Esophagus squamous epithelium (tissue), 4 donors: Measurements from ENCODE around the gene ATP6V0A4.

ENCODE experiments used
- POLR2A ChIP-seq, 4 donors: fragments of 450-650 bp; IDR thresholded peaks; one replicate each; pipeline ENCODE4 v1.6.1; 2017; ENCODE audit warnings: antibody characterized with exemption in 4 of 4, mild to moderate bottlenecking in 4 of 4, moderate library complexity in 3 of 4
- TF ChIP-seq, protein P1 (sequence below), 6 experiments: fragments of 450-650 bp in 4 of 6; fragments of 200-600 bp in 2 of 6; sonication (generic) in 2 of 6; IDR thresholded peaks; one replicate each; pipeline ENCODE4 v1.5.1; 2016 to 2019; ENCODE audit warnings: antibody characterized with exemption in 6 of 6, mild to moderate bottlenecking in 4 of 6, moderate library complexity in 4 of 6

DNA sequence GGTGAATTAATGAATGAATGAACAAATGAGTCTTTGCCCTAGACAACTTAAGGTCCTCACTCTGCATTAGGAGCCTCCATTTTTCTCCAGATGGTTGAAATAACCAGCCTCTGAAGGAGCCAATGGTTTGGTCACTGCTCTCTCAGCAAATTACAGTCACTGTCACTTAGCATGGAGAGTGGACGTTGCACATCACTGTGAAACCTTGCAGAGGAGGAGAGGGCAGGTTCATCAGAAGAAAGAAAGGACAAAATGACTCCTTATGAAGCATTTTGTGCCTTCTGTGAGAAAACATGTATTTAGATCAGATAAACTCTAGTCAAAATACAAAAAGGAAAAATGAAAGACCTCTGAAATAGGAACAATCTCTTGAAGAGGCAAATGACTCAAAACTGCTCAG, 6.6 kb upstream of the ATP6V0A4 start:
- TF ChIP-seq, protein P1, sequence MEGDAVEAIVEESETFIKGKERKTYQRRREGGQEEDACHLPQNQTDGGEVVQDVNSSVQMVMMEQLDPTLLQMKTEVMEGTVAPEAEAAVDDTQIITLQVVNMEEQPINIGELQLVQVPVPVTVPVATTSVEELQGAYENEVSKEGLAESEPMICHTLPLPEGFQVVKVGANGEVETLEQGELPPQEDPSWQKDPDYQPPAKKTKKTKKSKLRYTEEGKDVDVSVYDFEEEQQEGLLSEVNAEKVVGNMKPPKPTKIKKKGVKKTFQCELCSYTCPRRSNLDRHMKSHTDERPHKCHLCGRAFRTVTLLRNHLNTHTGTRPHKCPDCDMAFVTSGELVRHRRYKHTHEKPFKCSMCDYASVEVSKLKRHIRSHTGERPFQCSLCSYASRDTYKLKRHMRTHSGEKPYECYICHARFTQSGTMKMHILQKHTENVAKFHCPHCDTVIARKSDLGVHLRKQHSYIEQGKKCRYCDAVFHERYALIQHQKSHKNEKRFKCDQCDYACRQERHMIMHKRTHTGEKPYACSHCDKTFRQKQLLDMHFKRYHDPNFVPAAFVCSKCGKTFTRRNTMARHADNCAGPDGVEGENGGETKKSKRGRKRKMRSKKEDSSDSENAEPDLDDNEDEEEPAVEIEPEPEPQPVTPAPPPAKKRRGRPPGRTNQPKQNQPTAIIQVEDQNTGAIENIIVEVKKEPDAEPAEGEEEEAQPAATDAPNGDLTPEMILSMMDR (IDR thresholded peaks at IDR 0.05) = no peak
- no peak for TF ChIP-seq POLR2A (IDR thresholded peaks at IDR 0.05)
